Upper lobe of right lung (tissue), 1 donor: Measurements from ENCODE around the gene MEA1. TPM values are rescaled to one million over a fixed set of nuclear protein-coding genes. Genes with fewer than 3 reads are reported as not detected.

Experiments
- ATAC-seq: fragments of 200-7000 bp; cut with Tn5 transposase; one replicate; pipeline ENCODE4 v1.9.1; 2020; ENCODE audit warnings: mild to moderate bottlenecking, moderate library complexity
- DNase-seq: peaks from one replicate; pipeline ENCODE4 v3.0.0-alpha.2; 2020
- H3K27ac ChIP-seq: fragments of 200-600 bp; one replicate; pipeline ENCODE4 v1.8.0; 2022
- H3K27me3 ChIP-seq: fragments of 200-600 bp; one replicate; pipeline ENCODE4 v1.8.0; 2022; ENCODE audit warnings: mild to moderate bottlenecking
- H3K36me3 ChIP-seq: fragments of 200-600 bp; one replicate; pipeline ENCODE4 v1.8.0; 2022
- H3K4me1 ChIP-seq: fragments of 200-600 bp; one replicate; pipeline ENCODE4 v1.8.0; 2022
- H3K4me3 ChIP-seq: fragments of 200-600 bp; one replicate; pipeline ENCODE4 v1.8.0; 2022; ENCODE audit warnings: mild to moderate bottlenecking
- H3K9me3 ChIP-seq: fragments of 200-600 bp; one replicate; pipeline ENCODE4 v1.8.0; 2022
- intact Hi-C: fragments of 100-400 bp; cut with DNase I; formaldehyde crosslinking; loops from one replicate; pipeline ENCODE4 v1.11.0; 2022
- total RNA-seq: library from RNA; stranded (reverse); fragmentation: NEBNext Ultra II Directional; extraction: Animal tissue kit (Norgen Biotek cat#: 25700); gene quantifications from one replicate; pipeline ENCODE4 v1.2.1, GENCODE V29; 2021
- TF ChIP-seq, protein P1 (sequence below): fragments of 200-600 bp; IDR thresholded peaks from one replicate; pipeline ENCODE4 v1.8.0; 2022; ENCODE audit warnings: antibody characterized with exemption
- donor health status: DM: no; HTN: yes; CAD: no; lungs with severe emphysema.

Gene MEA1
- total RNA-seq, 1 donor from 2014 or later, result 45.5 TPM

DNA sequence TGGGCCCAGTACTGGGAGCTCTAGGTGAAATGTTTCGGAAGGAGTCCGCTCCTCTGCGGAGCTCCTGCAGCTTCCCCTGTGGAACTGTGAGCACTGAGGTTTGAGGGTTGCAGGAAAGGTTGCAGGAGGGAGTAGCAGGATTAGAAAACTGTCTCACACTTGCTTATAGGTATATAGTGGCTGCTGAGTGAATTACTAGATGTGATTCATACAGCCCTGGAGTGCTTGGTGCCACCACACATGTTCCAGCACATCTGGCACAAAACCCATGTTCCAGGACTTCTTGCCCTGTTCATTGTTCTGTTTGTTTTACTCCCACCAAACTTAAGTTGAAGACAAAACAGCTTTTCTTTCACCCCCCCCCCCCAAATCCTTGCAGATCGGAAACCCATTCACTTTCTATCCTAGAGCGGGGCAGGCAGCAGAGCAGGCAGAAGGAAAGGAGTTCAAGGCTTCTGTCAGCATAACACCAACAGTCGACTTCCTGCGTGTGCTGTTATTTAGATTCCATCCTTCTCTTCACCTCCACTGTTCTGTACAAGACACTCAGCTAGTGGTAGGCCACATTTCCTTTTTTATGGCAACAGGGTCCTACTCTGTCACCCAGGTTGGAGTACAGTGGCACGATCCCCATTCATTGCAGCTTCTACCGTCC is 34.1 kb downstream of the MEA1 start:
- H3K4me3 ChIP-seq, result peak overlapping the region; percentile 95
- TF ChIP-seq, protein P1, sequence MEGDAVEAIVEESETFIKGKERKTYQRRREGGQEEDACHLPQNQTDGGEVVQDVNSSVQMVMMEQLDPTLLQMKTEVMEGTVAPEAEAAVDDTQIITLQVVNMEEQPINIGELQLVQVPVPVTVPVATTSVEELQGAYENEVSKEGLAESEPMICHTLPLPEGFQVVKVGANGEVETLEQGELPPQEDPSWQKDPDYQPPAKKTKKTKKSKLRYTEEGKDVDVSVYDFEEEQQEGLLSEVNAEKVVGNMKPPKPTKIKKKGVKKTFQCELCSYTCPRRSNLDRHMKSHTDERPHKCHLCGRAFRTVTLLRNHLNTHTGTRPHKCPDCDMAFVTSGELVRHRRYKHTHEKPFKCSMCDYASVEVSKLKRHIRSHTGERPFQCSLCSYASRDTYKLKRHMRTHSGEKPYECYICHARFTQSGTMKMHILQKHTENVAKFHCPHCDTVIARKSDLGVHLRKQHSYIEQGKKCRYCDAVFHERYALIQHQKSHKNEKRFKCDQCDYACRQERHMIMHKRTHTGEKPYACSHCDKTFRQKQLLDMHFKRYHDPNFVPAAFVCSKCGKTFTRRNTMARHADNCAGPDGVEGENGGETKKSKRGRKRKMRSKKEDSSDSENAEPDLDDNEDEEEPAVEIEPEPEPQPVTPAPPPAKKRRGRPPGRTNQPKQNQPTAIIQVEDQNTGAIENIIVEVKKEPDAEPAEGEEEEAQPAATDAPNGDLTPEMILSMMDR, result no peak
- no peaks in the 10 kb centered on the region for H3K9me3 ChIP-seq
- no peaks in the 10 kb centered on the region for H3K36me3 ChIP-seq
- no peaks in the 10 kb centered on the region for H3K27me3 ChIP-seq
- peaks cover 24% of the 10 kb centered on the region for H3K4me1 ChIP-seq
- peak overlapping the region; percentile 92 for H3K27ac ChIP-seq
- no peak for ATAC-seq
- intact Hi-C loops, result no loop called here
- no peak for DNase-seq

DNA sequence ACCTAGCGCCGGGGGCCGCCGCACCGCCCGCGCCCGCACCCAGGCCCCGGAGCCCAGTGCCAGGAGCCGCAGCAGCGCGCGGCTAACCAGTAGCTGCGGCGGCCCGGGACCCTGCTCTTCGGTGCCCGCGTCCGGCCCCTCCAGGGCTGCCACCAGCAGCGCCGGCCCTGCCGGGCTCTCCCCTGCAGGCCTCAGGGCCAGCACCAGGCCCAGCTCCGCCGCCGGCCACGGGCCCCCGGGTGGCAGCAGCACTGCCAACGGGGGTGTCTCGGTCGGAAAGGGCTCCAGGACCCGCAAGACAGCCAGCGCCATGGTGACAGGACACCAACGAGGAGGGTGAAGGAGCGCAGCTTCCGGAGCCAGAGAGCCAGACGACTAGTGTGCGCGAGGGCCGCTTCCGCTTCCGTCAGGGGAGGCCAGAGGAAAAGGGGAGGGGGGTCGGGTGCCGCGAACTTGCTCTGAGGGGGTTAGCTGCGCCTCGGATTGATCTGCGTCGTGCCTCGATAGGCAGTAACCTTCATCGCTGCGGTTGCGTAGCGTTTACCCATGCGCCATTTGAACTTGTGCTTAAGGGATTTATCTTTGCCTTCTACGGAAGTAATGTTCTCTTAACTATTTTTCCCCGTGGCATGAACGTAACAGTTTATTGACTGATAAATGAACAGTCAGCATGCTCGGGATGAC is 34.8 kb downstream of the MEA1 start, which contains the start of gene PEX6:
PEX6 (minus strand) TSS at position 343 of the 684 bp plus-strand sequence; CDS start at position 312, 31 bp downstream.
- Histone ChIP-seq H3K4me1 (peaks cover 24% of the 10 kb centered on the region), H3K27ac (peak within 1 kb of the TSS; percentile 92), H3K36me3 (no peaks in the 10 kb centered on the region), H3K4me3 (peak within 1 kb of the TSS; percentile 95), H3K27me3 (no peaks in the 10 kb centered on the region), H3K9me3 (no peaks in the 10 kb centered on the region)
- TF ChIP-seq, protein P1, result no peak
- intact Hi-C loops, result no loop called here
- ATAC-seq (peak; percentile 98), DNase-seq (peak; percentile 97)

DNA sequence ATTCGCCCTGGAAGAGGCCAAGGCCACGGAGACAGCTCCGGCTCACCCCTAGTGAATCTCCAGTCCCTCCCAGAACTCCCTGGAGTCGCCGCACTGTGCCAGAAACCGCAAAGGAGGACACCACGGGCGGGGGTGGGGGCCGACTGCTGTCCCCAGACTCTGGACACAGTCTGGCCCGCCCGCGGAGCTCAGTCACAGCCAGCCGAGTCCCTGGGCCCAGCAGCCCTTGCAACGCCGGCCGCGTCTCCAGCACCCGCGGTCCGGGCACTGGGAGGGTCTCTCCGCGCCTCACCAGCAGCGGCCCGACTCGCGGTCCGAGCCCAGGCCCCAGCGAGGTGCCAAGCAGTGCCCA is 35.3 kb downstream of the MEA1 start:
- no peaks in the 10 kb centered on the region for H3K27me3 ChIP-seq
- H3K36me3 ChIP-seq, result no peaks in the 10 kb centered on the region
- intact Hi-C loops, result no loop called here
- H3K4me3 ChIP-seq, result peak overlapping the region; percentile 95
- TF ChIP-seq, protein P1, result no peak
- ATAC-seq (peak; percentile 52), DNase-seq (peak; percentile 81)
- no peaks in the 10 kb centered on the region for H3K9me3 ChIP-seq
- peak overlapping the region; percentile 92 for H3K27ac ChIP-seq
- peaks cover 24% of the 10 kb centered on the region for H3K4me1 ChIP-seq

DNA sequence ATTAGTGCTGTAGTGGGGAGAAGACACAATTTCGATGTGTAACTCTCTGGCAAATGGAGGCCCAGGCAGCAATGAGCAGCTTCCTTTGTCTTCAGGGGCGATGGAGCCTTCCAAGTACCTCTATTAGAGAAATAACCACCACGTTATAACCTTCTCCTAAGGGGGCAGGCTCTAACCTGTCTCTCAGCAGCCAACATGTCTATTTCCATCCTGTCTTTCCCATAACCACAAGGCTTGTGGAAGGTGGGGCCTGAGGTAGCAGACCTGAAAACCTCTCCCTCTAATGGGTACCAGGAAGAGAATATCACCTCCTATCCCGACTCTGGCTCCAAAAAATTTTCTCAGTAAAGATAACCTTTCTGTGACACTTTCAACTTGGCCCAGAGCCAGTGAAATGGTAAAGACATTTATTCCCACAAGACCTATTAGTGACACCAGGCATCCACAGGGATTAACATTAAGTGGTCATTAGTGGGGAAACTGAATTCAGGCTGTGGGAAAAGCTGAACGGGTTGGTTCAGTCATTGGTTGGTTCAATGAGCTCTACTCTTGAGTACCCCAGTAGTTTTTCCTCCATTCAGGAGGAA is 38.7 kb downstream of the MEA1 start:
- peaks cover 22% of the 10 kb centered on the region for H3K4me1 ChIP-seq
- H3K4me3 ChIP-seq, result no peak overlapping the region
- no peaks in the 10 kb centered on the region for H3K9me3 ChIP-seq
- no peaks in the 10 kb centered on the region for H3K27me3 ChIP-seq
- no peaks in the 10 kb centered on the region for H3K36me3 ChIP-seq
- intact Hi-C loops, result no loop called here
- TF ChIP-seq, protein P1, result no peak
- H3K27ac ChIP-seq, result no peak overlapping the region
- DNase-seq, result no peak
- no peak for ATAC-seq

DNA sequence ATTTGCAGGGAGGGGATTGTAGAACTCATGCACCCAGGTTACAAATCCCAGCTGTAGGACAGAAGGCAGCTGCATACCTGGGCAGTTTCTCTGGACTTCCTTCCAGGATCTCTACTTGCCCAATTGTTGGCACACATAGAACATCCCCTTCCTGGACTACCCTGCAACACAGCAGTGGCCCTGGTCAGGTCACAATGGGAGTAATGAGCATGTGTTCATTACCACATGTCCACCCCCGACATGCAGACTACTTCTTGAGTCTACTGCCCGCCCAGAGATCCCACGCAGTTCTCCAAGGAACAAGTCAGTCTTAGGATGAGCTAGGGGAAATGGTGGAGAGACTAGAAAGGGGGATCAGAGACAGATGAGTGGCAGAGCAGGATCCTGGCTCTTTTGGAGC is 39.8 kb downstream of the MEA1 start:
- H3K27me3 ChIP-seq, result no peaks in the 10 kb centered on the region
- intact Hi-C loops, result no loop called here
- no peaks in the 10 kb centered on the region for H3K36me3 ChIP-seq
- H3K4me3 ChIP-seq, result no peak overlapping the region
- ATAC-seq, result peak; percentile 69
- no peaks in the 10 kb centered on the region for H3K9me3 ChIP-seq
- H3K27ac ChIP-seq, result no peak overlapping the region
- TF ChIP-seq, protein P1, result no peak
- H3K4me1 ChIP-seq, result peaks cover 15% of the 10 kb centered on the region
- DNase-seq, result no peak
